Activated T-cell treated with anti-CD3 and anti-CD28 coated beads, Interleukin-2, amount 50 U/mL, for 1 hour (primary cell): ENCODE measurements around the gene ZBTB1.
"Not testable (repeated sequence)": the region's sequence is repeated elsewhere in the genome, so short reads cannot be mapped to it uniquely, and the experiment has no call there.

Source experiments
- DNase-seq: peaks from one replicate; pipeline ENCODE4 v3.0.0-alpha.2; 2020

Gene ZBTB1

GRCh38 chr14:64501411-64502171, 3.0 kb upstream of the ZBTB1 start:
- DNase-seq, result peak; percentile 28

GRCh38 chr14:64502456-64502855, 2.1 kb upstream of the ZBTB1 start:
- peak; percentile 40 for DNase-seq

GRCh38 chr14:64502887-64503433, 1.6 kb upstream of the ZBTB1 start:
- DNase-seq, result no peak

GRCh38 chr14:64503434-64504309, 898 bp upstream of the ZBTB1 start, which contains the start of gene ZBTB25:
Gene ZBTB25 (minus strand): TSS chr14:64503838. CDS start chr14:64490533, 13,305 bp downstream.
- DNase-seq, result peak; percentile 95

- peak; percentile 81 for DNase-seq
These were observed 576 bp downstream of the ZBTB1 start for GRCh38 chr14:64504897-64505794.

GRCh38 chr14:64506721-64507120, 2.2 kb downstream of the ZBTB1 start:
- no peak for DNase-seq

GRCh38 chr14:64507376-64508156, 3.0 kb downstream of the ZBTB1 start:
- no peak for DNase-seq

- no peak for DNase-seq
These were observed 3.7 kb downstream of the ZBTB1 start for GRCh38 chr14:64508215-64508776.

GRCh38 chr14:64509036-64509435, 4.5 kb downstream of the ZBTB1 start:
- no peak for DNase-seq

- DNase-seq, result peak; percentile 44
These were observed 6.5 kb downstream of the ZBTB1 start for GRCh38 chr14:64510825-64511671.

- DNase-seq, result no peak
These were observed 8.7 kb downstream of the ZBTB1 start for GRCh38 chr14:64513271-64513670.

GRCh38 chr14:64515053-64515452, 10.5 kb downstream of the ZBTB1 start:
- DNase-seq, result no peak

- no peak for DNase-seq
These were observed 12.4 kb downstream of the ZBTB1 start for GRCh38 chr14:64516969-64517368.

- not testable (repeated sequence) for DNase-seq
These were observed 13.1 kb downstream of the ZBTB1 start for GRCh38 chr14:64517667-64518066.

GRCh38 chr14:64518229-64518628, 13.7 kb downstream of the ZBTB1 start:
- DNase-seq, result no peak

- no peak for DNase-seq
These were observed 16.1 kb downstream of the ZBTB1 start for GRCh38 chr14:64520699-64521098.

GRCh38 chr14:64522591-64523355, 18.2 kb downstream of the ZBTB1 start:
- no peak for DNase-seq

- no peak for DNase-seq
These were observed 20.8 kb downstream of the ZBTB1 start for GRCh38 chr14:64525354-64525753.

GRCh38 chr14:64531567-64531966, 27.0 kb downstream of the ZBTB1 start:
- no peak for DNase-seq
